ENCODE data around the gene MAST2. TPM values are rescaled to one million over a fixed set of nuclear protein-coding genes. Genes with fewer than 3 reads are reported as not detected.
A peak's percentile ranks its signal among the peaks of the same experiment; 100 is the strongest.

Gene MAST2
- total and polyA plus RNA-seq, 2 of the 4 experiments (the other 2 are of a cell fraction): 14.2 to 41.0 TPM

DNA sequence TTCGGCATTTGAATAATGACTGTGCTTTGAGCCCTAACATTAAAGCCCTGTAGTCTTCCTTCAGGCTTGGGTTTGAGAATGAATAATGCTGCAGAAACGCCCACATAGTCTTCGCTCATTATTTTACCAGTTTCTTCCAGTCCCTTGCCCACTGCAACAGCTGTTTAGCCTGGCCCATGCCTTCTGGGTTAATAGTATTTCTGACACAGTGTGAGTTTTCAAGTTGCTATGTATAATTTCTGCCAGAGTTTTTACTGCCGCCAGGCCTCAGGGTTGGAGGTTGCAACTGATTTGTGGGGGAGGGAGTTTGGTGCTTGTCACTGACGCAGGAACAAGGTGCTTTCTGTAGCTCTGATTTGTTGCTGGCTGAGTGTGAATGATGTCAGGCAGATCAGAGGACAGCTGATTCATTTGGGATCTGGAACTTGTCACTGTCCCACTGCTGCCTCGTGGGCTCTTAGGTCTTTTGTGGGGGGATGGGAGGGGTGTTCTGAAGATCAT, 109.8 kb downstream of the MAST2 start (continued):
- TF ChIP-seq, protein P1, sequence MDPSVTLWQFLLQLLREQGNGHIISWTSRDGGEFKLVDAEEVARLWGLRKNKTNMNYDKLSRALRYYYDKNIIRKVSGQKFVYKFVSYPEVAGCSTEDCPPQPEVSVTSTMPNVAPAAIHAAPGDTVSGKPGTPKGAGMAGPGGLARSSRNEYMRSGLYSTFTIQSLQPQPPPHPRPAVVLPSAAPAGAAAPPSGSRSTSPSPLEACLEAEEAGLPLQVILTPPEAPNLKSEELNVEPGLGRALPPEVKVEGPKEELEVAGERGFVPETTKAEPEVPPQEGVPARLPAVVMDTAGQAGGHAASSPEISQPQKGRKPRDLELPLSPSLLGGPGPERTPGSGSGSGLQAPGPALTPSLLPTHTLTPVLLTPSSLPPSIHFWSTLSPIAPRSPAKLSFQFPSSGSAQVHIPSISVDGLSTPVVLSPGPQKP (IDR thresholded peaks at IDR 0.05; ENCODE audit: borderline replicate concordance, low read depth, low read length): no peak
- TF ChIP-seq POLR2A (IDR thresholded peaks at IDR 0.05; ENCODE audit: low read depth, low read length): no peak

DNA sequence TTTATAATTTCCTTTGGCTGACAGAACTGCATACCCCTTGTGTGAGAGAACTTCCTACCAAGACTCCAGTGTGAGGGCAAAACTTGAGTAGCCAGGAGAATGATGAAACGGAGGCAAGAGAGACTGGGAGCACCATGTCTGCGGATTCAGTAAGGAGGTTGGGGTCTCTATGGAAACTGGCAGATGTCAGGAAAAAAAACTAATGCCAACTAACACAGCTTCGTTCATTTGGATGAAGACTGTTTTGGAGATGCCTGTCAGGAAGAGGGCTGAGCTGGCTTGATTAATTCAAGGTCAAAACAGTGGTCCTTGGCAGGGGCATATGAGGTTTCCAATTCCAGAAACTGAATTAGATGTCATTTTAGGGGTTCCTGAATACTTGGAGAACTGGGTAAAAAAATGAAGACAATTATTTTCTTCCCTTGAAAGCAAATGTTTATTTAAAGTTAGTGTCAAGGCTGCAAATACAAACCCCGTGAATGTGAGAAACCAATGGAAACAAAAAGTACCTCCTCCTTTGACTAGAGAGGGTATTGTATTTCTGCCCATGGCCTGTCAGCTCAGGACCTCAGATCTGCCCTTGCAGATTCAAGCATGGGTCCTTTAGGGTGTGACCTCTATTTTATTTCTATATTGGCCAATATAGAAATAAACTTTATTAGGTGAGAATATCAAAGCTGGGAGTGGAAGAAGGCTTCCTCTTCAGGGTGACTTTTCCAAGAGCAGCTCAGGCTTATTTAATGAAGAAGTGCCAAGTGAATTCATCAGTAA, 110.5 kb downstream of the MAST2 start:
- no peak overlapping the region for H2BK20ac ChIP-seq (ENCODE audit: low read depth, low read length)
- H3K9me1 ChIP-seq (ENCODE audit: insufficient read depth, low read length): peaks cover 6% of the 10 kb centered on the region
- in situ Hi-C loops (cut with MboI; ENCODE audit: low sequenced_read_pairs): no loop called here
- H3K4me3 ChIP-seq (ENCODE audit: insufficient read depth, low read depth, low read length): no peak overlapping the region
- peak overlapping the region; percentile 49; the same call in 1 of the 2 replicates for H2BK120ac ChIP-seq (ENCODE audit: low read depth, low read length)
- peak overlapping the region; percentile 48; the same call in 1 of the 2 replicates for H3K56ac ChIP-seq (ENCODE audit: extremely low read depth, insufficient read depth, low read length)
- no peak overlapping the region for H2AK9ac ChIP-seq (replicated peaks; ENCODE audit: low read depth, low read length, poor library complexity)
- ATAC-seq (ENCODE audit: low read depth): peak; percentile 19
- peak overlapping the region; percentile 64 for H2BK5ac ChIP-seq (ENCODE audit: low read depth, low read length, poor library complexity, severe bottlenecking)
- no peak for TF ChIP-seq MAFK (IDR thresholded peaks at IDR 0.05; ENCODE audit: low read depth, low read length)
- no peak for TF ChIP-seq RFX5 (IDR thresholded peaks at IDR 0.05; ENCODE audit: low read depth, low read length)
- no peak for TF ChIP-seq RAD21 (IDR thresholded peaks at IDR 0.05; ENCODE audit: low read length)
- H4K20me1 ChIP-seq (ENCODE audit: insufficient read depth, low read length): no peaks in the 10 kb centered on the region
- H2AK5ac ChIP-seq (ENCODE audit: low read depth, low read length): no peak overlapping the region
- H3K18ac ChIP-seq (ENCODE audit: low read depth, low read length): peak overlapping the region; percentile 56; the same call in 1 of the 2 replicates
- CTCF ChIA-PET: interaction anchor here (1.0 kb wide), 1 partner anchor 268 kb away, joined by 3 read pairs; no protein-coding TSS in a partner anchor
- no peaks in the 10 kb centered on the region for H3K9me3 ChIP-seq (ENCODE audit: control insufficient read depth, insufficient read depth, low read length)
- POLR2A ChIA-PET (ENCODE audit: unreplicated experiment): no interaction called here
- peak overlapping the region in 1 of 2 experiments; percentile 59; a peak in 2 of 4 replicates for H4K8ac ChIP-seq (ENCODE audit: low read depth in 2 of 2, low read length in 2 of 2)
- H3K23ac ChIP-seq (ENCODE audit: low read depth, low read length): peak overlapping the region; percentile 28; the same call in 1 of the 2 replicates
- H3K4me2 ChIP-seq (ENCODE audit: low read depth, low read length): peak overlapping the region; percentile 71
- no TSS peak for BruUV-seq (replicated peaks)
- H2AFZ ChIP-seq (replicated peaks; ENCODE audit: low read length, poor library complexity): no peak overlapping the region
- dilution Hi-C loops (cut with HindIII; ENCODE audit: low sequenced_read_pairs, unreplicated experiment): no loop called here
- H3K79me1 ChIP-seq (ENCODE audit: low read depth in 1 of 2, low read length in 2 of 2): peaks cover 17 to 35% of the 10 kb centered on the region in 2 experiments
- intact Hi-C loops (cut with micrococcal nuclease): no loop called here
- peak overlapping the region; percentile 41 for H3K14ac ChIP-seq (replicated peaks; ENCODE audit: low read depth, low read length)
- H3K9ac ChIP-seq (ENCODE audit: low read depth, low read length): peak overlapping the region; percentile 18; the same call in 1 of the 2 replicates
- peak overlapping the region; percentile 1; the same call in 1 of the 2 replicates for H4K5ac ChIP-seq (ENCODE audit: low read depth, low read length)
- peaks cover 10% of the 10 kb centered on the region for H3K4me1 ChIP-seq (ENCODE audit: control insufficient read depth, insufficient read depth, low read length)
- H2BK15ac ChIP-seq (ENCODE audit: low read depth, low read length): no peak overlapping the region; the same call in 2 of the 3 replicates
- WGBS, 2 experiments (ENCODE audit: extremely low coverage in 2 of 2, insufficient read length in 1 of 2): no CpG with 5 or more reads among the region's 4 CpGs
- peak; percentile 14 for DNase-seq
- H4K91ac ChIP-seq (ENCODE audit: insufficient read depth, low read depth, low read length): no peak overlapping the region
- peak overlapping the region; percentile 9; the same call in 1 of the 2 replicates for H3K27ac ChIP-seq (ENCODE audit: insufficient read depth, low read length)
- H3K27me3 ChIP-seq (ENCODE audit: control insufficient read depth, insufficient read depth, low read length): no peaks in the 10 kb centered on the region
- peak overlapping the region; percentile 38 for H3K4ac ChIP-seq (ENCODE audit: low read depth, low read length)
- no peaks in the 10 kb centered on the region for H3K36me3 ChIP-seq (ENCODE audit: control insufficient read depth, insufficient read depth, low read length)

Data from IMR-90 (cell line).